HAP-1 (cell line): ENCODE measurements around the gene SSBP2.

Experiments used
- DNase-seq, 2 experiments: peaks; one replicate each; pipeline ENCODE4 v3.0.0-alpha.2; 2016 to 2020; ENCODE audit warnings: low spot score in 2 of 2
- H3K27me3 ChIP-seq: fragments of 250-450 bp; sonication (Bioruptor Pico); 2 replicates; pipeline ENCODE4 v1.5.1; 2020; ENCODE audit warnings: low read depth, mild to moderate bottlenecking, moderate library complexity
- H3K36me3 ChIP-seq: fragments of 250-450 bp; sonication (Bioruptor Pico); replicated peaks from 2 replicates; pipeline ENCODE4 v1.5.1; 2020; ENCODE audit warnings: mild to moderate bottlenecking
- H3K4me1 ChIP-seq: fragments of 250-450 bp; sonication (Bioruptor Pico); 2 replicates; pipeline ENCODE4 v1.5.1; 2020; ENCODE audit warnings: mild to moderate bottlenecking
- H3K4me3 ChIP-seq: fragments of 250-450 bp; sonication (Bioruptor Pico); 2 replicates; pipeline ENCODE4 v1.5.1; 2020; ENCODE audit warnings: mild to moderate bottlenecking, moderate library complexity
- H3K9me3 ChIP-seq: fragments of 250-450 bp; sonication (Bioruptor Pico); 2 replicates; pipeline ENCODE4 v1.5.1; 2020; ENCODE audit warnings: mild to moderate bottlenecking, moderate library complexity
- in situ Hi-C: fragments of 300-500 bp; cut with MboI; formaldehyde crosslinking; loops from 3 replicates; pipeline ENCODE4 v1.14.3; 2020; ENCODE audit warnings: low sequenced_read_pairs, inconsistent platforms, mixed read lengths

The SSBP2 gene

DNA sequence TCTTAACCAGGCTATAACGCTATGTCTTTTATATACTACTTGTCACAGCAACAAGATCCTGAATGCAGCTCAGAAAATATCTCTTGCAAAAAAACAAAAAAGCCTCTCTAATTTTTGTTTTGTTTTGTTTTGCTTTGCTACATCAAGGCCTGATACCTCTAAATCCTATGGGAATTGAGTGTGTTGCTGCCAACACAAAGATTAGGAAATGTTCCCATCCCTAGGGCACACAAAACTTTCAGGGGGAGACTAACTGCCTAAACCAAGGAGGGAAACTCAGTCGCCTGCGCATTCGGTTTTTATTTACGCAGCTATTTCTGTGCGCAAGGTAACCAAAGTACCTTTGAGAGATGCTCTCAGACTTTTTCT, 1.7 kb downstream of the SSBP2 start:
- H3K36me3 ChIP-seq: no peaks in the 10 kb centered on the region
- DNase-seq: no peak
- in situ Hi-C loops: no loop called here
- H3K9me3 ChIP-seq: no peaks in the 10 kb centered on the region
- peak overlapping the region; percentile 37 for H3K4me3 ChIP-seq
- H3K27me3 ChIP-seq: no peaks in the 10 kb centered on the region
- peaks cover 30% of the 10 kb centered on the region for H3K4me1 ChIP-seq

GRCh38 chr5:81748556-81748955, 2.3 kb downstream of the SSBP2 start:
- peaks cover 24% of the 10 kb centered on the region for H3K4me1 ChIP-seq
- no peak overlapping the region for H3K4me3 ChIP-seq
- in situ Hi-C loops: no loop called here
- H3K9me3 ChIP-seq: no peaks in the 10 kb centered on the region
- no peak for DNase-seq
- H3K27me3 ChIP-seq: no peaks in the 10 kb centered on the region
- no peaks in the 10 kb centered on the region for H3K36me3 ChIP-seq

GRCh38 chr5:81747030-81747429, 3.9 kb downstream of the SSBP2 start:
- H3K36me3 ChIP-seq: no peaks in the 10 kb centered on the region
- in situ Hi-C loops: no loop called here
- no peak for DNase-seq
- H3K27me3 ChIP-seq: no peaks in the 10 kb centered on the region
- no peak overlapping the region for H3K4me3 ChIP-seq
- H3K4me1 ChIP-seq: peaks cover 11% of the 10 kb centered on the region
- H3K9me3 ChIP-seq: no peaks in the 10 kb centered on the region

GRCh38 chr5:81740758-81741157, 10.1 kb downstream of the SSBP2 start:
- Histone ChIP-seq H3K4me3 (no peak overlapping the region), H3K9me3 (no peaks in the 10 kb centered on the region), H3K27me3 (no peaks in the 10 kb centered on the region), H3K36me3 (no peaks in the 10 kb centered on the region), H3K4me1 (peaks cover 5% of the 10 kb centered on the region; the same call in 1 of the 2 replicates)
- in situ Hi-C loops: no loop called here
- DNase-seq: no peak

- Histone ChIP-seq H3K9me3 (no peaks in the 10 kb centered on the region), H3K27me3 (no peaks in the 10 kb centered on the region), H3K4me1 (no peaks in the 10 kb centered on the region), H3K36me3 (no peaks in the 10 kb centered on the region), H3K4me3 (no peak overlapping the region)
- in situ Hi-C loops: no loop called here
- no peak for DNase-seq
Observed at GRCh38 chr5:81739291-81739690, 11.6 kb downstream of the SSBP2 start.

DNA sequence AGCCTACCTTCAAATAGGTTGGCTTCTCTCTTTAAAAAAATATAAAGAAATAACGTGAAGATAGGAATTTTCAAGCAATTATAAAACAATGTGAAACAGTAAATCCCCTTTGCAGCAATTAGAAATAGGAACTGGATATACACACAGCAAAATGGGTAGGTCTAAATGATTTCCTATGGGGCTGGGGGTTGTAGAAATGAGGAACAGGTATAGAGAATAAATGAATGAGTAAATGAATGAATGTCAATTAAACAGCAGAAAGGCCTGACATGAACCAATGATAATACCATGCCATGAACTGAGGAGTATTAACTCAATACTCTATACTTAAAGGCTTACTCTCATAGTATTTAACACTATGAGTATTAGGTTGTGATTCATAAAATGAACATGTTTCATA, 21.6 kb downstream of the SSBP2 start:
- in situ Hi-C loops: no loop called here
- Histone ChIP-seq H3K36me3 (no peaks in the 10 kb centered on the region), H3K27me3 (no peaks in the 10 kb centered on the region), H3K4me1 (no peaks in the 10 kb centered on the region), H3K4me3 (no peak overlapping the region), H3K9me3 (no peaks in the 10 kb centered on the region)
- DNase-seq: no peak

- in situ Hi-C loops: no loop called here
- no peak overlapping the region for H3K4me3 ChIP-seq
- peaks cover 4% of the 10 kb centered on the region for H3K4me1 ChIP-seq
- no peaks in the 10 kb centered on the region for H3K36me3 ChIP-seq
- no peaks in the 10 kb centered on the region for H3K9me3 ChIP-seq
- H3K27me3 ChIP-seq: no peaks in the 10 kb centered on the region
- no peak for DNase-seq
Observed at GRCh38 chr5:81728301-81728700, 22.6 kb downstream of the SSBP2 start.

GRCh38 chr5:81726297-81726696, 24.6 kb downstream of the SSBP2 start:
- no peaks in the 10 kb centered on the region for H3K9me3 ChIP-seq
- no peaks in the 10 kb centered on the region for H3K27me3 ChIP-seq
- H3K4me3 ChIP-seq: no peak overlapping the region
- no peak for DNase-seq
- peaks cover 19% of the 10 kb centered on the region for H3K4me1 ChIP-seq
- no peaks in the 10 kb centered on the region for H3K36me3 ChIP-seq
- in situ Hi-C loops: no loop called here

DNA sequence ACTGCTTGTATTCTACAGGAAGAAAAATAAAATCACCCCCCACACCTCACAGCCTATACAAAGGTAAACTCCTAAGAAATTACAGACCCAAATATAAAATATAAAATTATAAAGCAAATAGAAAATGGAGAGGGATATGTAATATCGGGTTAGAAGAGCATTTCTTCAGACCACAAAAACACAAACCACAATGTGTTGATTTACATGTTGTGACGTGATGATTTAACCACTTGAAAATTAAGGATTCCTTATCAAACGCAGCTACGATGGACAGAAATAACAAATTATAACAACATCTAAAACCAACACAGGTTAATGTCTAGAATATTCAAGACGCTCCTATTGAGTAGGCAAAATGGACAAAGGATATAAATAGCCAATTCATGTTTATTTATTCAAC, 26.3 kb downstream of the SSBP2 start:
- H3K36me3 ChIP-seq: no peaks in the 10 kb centered on the region
- peaks cover 19% of the 10 kb centered on the region for H3K4me1 ChIP-seq
- no peaks in the 10 kb centered on the region for H3K27me3 ChIP-seq
- DNase-seq: no peak
- H3K9me3 ChIP-seq: no peaks in the 10 kb centered on the region
- H3K4me3 ChIP-seq: no peak overlapping the region
- in situ Hi-C loops: no loop called here

DNA sequence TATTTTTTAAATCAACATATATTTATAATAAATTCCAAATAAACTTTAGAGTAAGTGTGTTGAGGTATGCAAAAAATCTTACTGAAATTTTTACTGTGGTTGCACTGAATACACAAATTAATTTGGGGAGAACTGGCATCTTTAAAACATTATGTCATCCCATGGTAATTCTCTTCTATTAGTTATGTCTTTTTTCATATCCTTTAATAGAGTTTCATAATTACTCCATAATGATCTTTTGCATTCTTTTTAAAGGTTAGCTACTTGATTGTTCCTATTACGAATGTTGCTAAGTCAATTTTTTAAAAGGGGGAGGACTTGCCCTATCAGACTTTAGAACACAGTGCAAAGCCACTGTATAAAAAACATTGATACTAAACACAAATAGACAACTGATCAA, 26.8 kb downstream of the SSBP2 start:
- no peak for DNase-seq
- H3K36me3 ChIP-seq: no peaks in the 10 kb centered on the region
- no peak overlapping the region for H3K4me3 ChIP-seq
- no peaks in the 10 kb centered on the region for H3K27me3 ChIP-seq
- in situ Hi-C loops: no loop called here
- no peaks in the 10 kb centered on the region for H3K9me3 ChIP-seq
- peaks cover 19% of the 10 kb centered on the region for H3K4me1 ChIP-seq

DNA sequence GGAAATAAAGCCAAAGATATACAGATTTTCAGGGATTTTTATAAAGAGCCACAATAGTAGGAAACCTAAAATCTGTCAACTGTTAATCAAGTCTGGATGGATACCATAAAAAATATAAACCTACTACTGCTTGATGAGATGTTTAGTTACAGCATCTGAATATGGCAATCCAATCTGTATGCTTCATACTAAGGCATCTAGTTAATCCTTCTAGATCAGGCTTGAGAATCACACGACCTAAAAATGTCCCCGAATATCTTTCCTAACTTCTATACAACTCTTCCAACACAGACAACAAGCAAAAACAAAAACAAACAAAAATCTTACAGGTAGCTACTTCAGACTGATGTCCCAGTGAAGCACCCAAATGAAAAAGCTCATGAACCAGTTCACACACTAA, 29.8 kb downstream of the SSBP2 start:
- H3K36me3 ChIP-seq: no peaks in the 10 kb centered on the region
- DNase-seq: no peak
- in situ Hi-C loops: no loop called here
- H3K27me3 ChIP-seq: no peaks in the 10 kb centered on the region
- no peaks in the 10 kb centered on the region for H3K9me3 ChIP-seq
- no peak overlapping the region for H3K4me3 ChIP-seq
- peaks cover 19% of the 10 kb centered on the region for H3K4me1 ChIP-seq

DNA sequence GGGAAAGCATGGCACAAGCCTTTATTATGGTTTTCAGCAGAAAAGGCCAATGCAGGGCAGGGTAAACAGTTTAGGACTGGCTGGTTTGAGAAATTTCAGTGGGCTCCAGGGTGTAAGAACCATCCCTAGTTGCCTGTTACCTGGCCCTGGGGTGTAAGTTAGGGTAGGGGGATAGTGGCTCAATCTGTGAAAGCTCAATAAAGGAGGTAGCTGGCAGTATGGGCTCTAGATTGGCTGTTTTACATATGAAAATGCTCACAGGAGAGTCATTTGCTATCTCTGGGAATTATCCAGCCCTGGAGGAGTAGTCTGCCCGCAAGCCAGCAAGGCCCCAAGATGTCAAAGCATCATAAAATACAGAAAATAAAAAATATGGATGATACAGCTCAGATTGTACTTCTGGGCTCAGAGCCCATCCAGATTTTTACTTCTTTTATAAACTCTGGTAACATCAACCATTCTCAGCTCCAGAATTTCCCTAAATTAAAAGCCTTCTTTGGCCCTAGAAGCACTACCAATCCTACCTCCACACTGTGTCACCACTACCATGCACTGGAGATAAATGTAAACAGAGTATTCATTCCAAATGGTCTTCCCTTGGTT, 31.1 kb downstream of the SSBP2 start:
- no peaks in the 10 kb centered on the region for H3K9me3 ChIP-seq
- H3K4me1 ChIP-seq: peaks cover 19% of the 10 kb centered on the region
- no peaks in the 10 kb centered on the region for H3K36me3 ChIP-seq
- in situ Hi-C loops: no loop called here
- H3K27me3 ChIP-seq: no peaks in the 10 kb centered on the region
- no peak overlapping the region for H3K4me3 ChIP-seq
- no peak for DNase-seq

- DNase-seq: no peak
- Histone ChIP-seq H3K9me3 (no peaks in the 10 kb centered on the region), H3K27me3 (no peaks in the 10 kb centered on the region), H3K4me3 (no peak overlapping the region), H3K36me3 (no peaks in the 10 kb centered on the region), H3K4me1 (peaks cover 15% of the 10 kb centered on the region)
- in situ Hi-C loops: no loop called here
Observed at GRCh38 chr5:81718300-81718699, 32.6 kb downstream of the SSBP2 start.

DNA sequence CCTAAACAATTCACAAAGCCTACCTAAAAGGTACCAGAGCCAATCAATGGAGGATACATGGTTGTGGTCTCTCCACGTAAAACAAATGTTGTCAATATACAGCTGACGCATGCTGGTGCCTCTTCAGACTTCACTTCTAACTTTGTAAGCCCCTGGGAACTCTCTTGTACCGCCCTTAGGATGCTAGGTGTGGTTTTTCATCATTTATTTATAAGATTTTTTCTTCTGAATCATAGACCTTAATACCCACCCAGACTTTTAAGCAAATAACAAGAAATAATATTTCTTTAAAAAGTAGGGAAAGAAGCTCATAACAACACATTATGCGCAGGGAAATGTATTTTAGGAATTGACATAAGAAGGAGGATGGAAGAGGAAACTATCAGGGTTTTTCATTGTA, 33.0 kb downstream of the SSBP2 start:
- Histone ChIP-seq H3K9me3 (no peaks in the 10 kb centered on the region), H3K4me3 (no peak overlapping the region), H3K4me1 (peaks cover 11% of the 10 kb centered on the region), H3K27me3 (no peaks in the 10 kb centered on the region), H3K36me3 (no peaks in the 10 kb centered on the region)
- in situ Hi-C loops: no loop called here
- no peak for DNase-seq

DNA sequence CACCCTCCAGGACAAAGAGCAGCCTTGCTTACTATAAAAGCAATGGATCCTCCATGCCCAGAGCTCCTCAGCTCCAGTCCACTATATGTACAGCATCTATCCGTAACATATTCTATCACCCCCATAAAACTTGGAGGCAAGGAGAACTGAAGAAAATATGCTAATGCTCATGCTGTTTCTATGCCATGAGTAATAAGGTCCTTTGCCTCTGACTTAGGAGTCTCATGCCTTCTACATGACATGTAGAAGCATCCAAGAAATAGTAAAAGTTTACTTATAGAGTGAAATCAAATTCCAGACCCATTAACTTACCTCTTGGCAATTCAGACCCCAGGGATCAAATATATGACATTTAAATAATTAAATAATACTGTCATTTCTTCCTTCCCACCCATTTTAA, 33.7 kb downstream of the SSBP2 start:
- Histone ChIP-seq H3K4me3 (no peak overlapping the region), H3K4me1 (peaks cover 4% of the 10 kb centered on the region), H3K36me3 (no peaks in the 10 kb centered on the region), H3K9me3 (no peaks in the 10 kb centered on the region), H3K27me3 (no peaks in the 10 kb centered on the region)
- in situ Hi-C loops: no loop called here
- no peak for DNase-seq
